ENCODE data around the gene GPANK1. TPM values are rescaled to one million over a fixed set of nuclear protein-coding genes. Genes with fewer than 3 reads are reported as not detected.

Gene GPANK1
- total and polyA plus RNA-seq, 2 of the 4 experiments (the other 2 are of a cell fraction) = 6.1 to 13.8 TPM

DNA sequence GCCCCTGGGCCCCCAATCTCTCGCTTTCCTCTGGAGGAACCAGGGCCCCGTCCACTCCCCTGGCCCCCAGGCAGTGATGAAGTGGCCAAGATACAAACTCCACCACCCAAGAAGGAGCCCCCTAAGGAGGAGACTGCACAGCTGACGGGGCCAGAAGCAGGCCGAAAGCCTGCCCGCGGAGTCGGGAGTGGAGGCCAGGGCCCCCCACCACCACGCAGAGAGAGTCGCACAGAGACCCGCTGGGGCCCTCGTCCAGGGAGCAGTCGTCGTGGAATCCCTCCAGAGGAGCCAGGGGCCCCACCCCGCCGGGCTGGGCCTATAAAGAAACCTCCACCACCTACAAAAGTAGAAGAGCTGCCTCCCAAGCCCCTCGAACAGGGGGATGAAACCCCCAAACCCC lies 33.6 kb downstream of the GPANK1 start:
- Histone ChIP-seq H2BK120ac (ENCODE audit: low read depth, low read length) (no peak overlapping the region), H4K8ac (ENCODE audit: low read depth in 2 of 2, low read length in 2 of 2) (no peak overlapping the region), H3K18ac (ENCODE audit: low read depth, low read length) (no peak overlapping the region), H3K36me3 (ENCODE audit: control insufficient read depth, insufficient read depth, low read length) (peaks cover 93% of the 10 kb centered on the region), H2AK5ac (ENCODE audit: low read depth, low read length) (no peak overlapping the region), H2AK9ac (replicated peaks; ENCODE audit: low read depth, low read length, poor library complexity) (peak overlapping the region; percentile 75), H2BK5ac (ENCODE audit: low read depth, low read length, poor library complexity, severe bottlenecking) (no peak overlapping the region), H2AFZ (replicated peaks; ENCODE audit: low read length, poor library complexity) (no peak overlapping the region), H2BK15ac (ENCODE audit: low read depth, low read length) (no peak overlapping the region), H4K20me1 (ENCODE audit: insufficient read depth, low read length) (peaks cover 27% of the 10 kb centered on the region), H3K56ac (ENCODE audit: extremely low read depth, insufficient read depth, low read length) (no peak overlapping the region), H3K79me1 (ENCODE audit: low read depth in 1 of 2, low read length in 2 of 2) (peaks cover 44 to 62% of the 10 kb centered on the region in 2 experiments), H3K14ac (replicated peaks; ENCODE audit: low read depth, low read length) (no peak overlapping the region), H3K23ac (ENCODE audit: low read depth, low read length) (no peak overlapping the region), H3K4me2 (ENCODE audit: low read depth, low read length) (no peak overlapping the region), H3K27ac (ENCODE audit: insufficient read depth, low read length) (no peak overlapping the region), H3K4ac (ENCODE audit: low read depth, low read length) (no peak overlapping the region), H4K5ac (ENCODE audit: low read depth, low read length) (no peak overlapping the region), H3K9me3 (ENCODE audit: control insufficient read depth, insufficient read depth, low read length) (no peaks in the 10 kb centered on the region), H2BK20ac (ENCODE audit: low read depth, low read length) (no peak overlapping the region), H3K9ac (ENCODE audit: low read depth, low read length) (no peak overlapping the region), H3K27me3 (ENCODE audit: control insufficient read depth, insufficient read depth, low read length) (no peaks in the 10 kb centered on the region), H4K91ac (ENCODE audit: insufficient read depth, low read depth, low read length) (no peak overlapping the region), H3K4me3 (ENCODE audit: insufficient read depth, low read depth, low read length) (no peak overlapping the region), H3K4me1 (ENCODE audit: control insufficient read depth, insufficient read depth, low read length) (no peaks in the 10 kb centered on the region), H3K9me1 (ENCODE audit: insufficient read depth, low read length) (no peaks in the 10 kb centered on the region)
- no peak for DNase-seq
- 97% methylated on average over 5 of the region's 16 CpGs; no CpG with 5 or more reads in 1 of the 2 experiments for WGBS, 2 experiments (ENCODE audit: extremely low coverage in 2 of 2, insufficient read length in 1 of 2)
- in situ Hi-C loops (cut with MboI; ENCODE audit: low sequenced_read_pairs) = no loop called here
- no peak for ATAC-seq (ENCODE audit: low read depth)
- TF ChIP-seq CHD1 (IDR thresholded peaks at IDR 0.05; ENCODE audit: low read depth, low read length) (no peak), POLR2A (IDR thresholded peaks at IDR 0.05; ENCODE audit: low read depth, low read length) (no peak), MAFK (IDR thresholded peaks at IDR 0.05; ENCODE audit: low read depth, low read length) (no peak), MAZ (IDR thresholded peaks at IDR 0.05; ENCODE audit: borderline replicate concordance, low read depth, low read length) (no peak), NFE2L2 (IDR thresholded peaks at IDR 0.05; ENCODE audit: low read depth, low read length) (no peak), BHLHE40 (IDR thresholded peaks at IDR 0.05; ENCODE audit: low read depth, low read length) (no peak), USF2 (IDR thresholded peaks at IDR 0.05; ENCODE audit: low read depth, low read length) (no peak), SMC3 (IDR thresholded peaks at IDR 0.05; ENCODE audit: low read depth, low read length) (no peak), CEBPB (IDR thresholded peaks at IDR 0.05; ENCODE audit: low read depth, low read length) (no peak), FOS (IDR thresholded peaks at IDR 0.05; ENCODE audit: low read depth, low read length) (no peak), RCOR1 (IDR thresholded peaks at IDR 0.05; ENCODE audit: insufficient replicate concordance, low read length) (no peak), RAD21 (IDR thresholded peaks at IDR 0.05; ENCODE audit: low read length) (no peak), RFX5 (IDR thresholded peaks at IDR 0.05; ENCODE audit: low read depth, low read length) (no peak), MXI1 (IDR thresholded peaks at IDR 0.05; ENCODE audit: borderline replicate concordance, low read depth, low read length) (no peak), ELK1 (IDR thresholded peaks at IDR 0.05; ENCODE audit: borderline replicate concordance, low read depth, low read length) (no peak)
- TF ChIP-seq, protein P1, sequence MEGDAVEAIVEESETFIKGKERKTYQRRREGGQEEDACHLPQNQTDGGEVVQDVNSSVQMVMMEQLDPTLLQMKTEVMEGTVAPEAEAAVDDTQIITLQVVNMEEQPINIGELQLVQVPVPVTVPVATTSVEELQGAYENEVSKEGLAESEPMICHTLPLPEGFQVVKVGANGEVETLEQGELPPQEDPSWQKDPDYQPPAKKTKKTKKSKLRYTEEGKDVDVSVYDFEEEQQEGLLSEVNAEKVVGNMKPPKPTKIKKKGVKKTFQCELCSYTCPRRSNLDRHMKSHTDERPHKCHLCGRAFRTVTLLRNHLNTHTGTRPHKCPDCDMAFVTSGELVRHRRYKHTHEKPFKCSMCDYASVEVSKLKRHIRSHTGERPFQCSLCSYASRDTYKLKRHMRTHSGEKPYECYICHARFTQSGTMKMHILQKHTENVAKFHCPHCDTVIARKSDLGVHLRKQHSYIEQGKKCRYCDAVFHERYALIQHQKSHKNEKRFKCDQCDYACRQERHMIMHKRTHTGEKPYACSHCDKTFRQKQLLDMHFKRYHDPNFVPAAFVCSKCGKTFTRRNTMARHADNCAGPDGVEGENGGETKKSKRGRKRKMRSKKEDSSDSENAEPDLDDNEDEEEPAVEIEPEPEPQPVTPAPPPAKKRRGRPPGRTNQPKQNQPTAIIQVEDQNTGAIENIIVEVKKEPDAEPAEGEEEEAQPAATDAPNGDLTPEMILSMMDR (conservative IDR thresholded peaks at IDR 0.05; ENCODE audit: low read depth, low read length) = no peak
- POLR2A ChIA-PET (ENCODE audit: unreplicated experiment) = no interaction called here
- dilution Hi-C loops (cut with HindIII; ENCODE audit: low sequenced_read_pairs, unreplicated experiment) = no loop called here
- no TSS peak for BruUV-seq (replicated peaks)
- CTCF ChIA-PET = no interaction called here
- intact Hi-C loops (cut with micrococcal nuclease) = no loop called here

Measured in IMR-90 (cell line).